Fibroblast of lung (primary cell): ENCODE measurements around the gene MTA1. TPM values are rescaled to one million over a fixed set of nuclear protein-coding genes. Genes with fewer than 3 reads are reported as not detected.

Experiments
- DNase-seq, 2 donors: peaks; one replicate each; pipeline versions ENCODE4 v3.0.0 to v3.0.0-alpha.2; 2010; ENCODE audit warnings: low read depth in 2 of 2
- H2AFZ ChIP-seq: 2 replicates; pipeline ENCODE4 v1.5.1; 2012; ENCODE audit warnings: low read length, control low read depth, inconsistent platforms
- H3K27ac ChIP-seq: 2 replicates; pipeline ENCODE4 v1.5.1; 2011; ENCODE audit warnings: low read length, control low read depth; ENCODE audit not compliant: insufficient read depth
- H3K27me3 ChIP-seq: 2 replicates; pipeline ENCODE4 v1.5.1; 2011; ENCODE audit warnings: mild to moderate bottlenecking, low read length; ENCODE audit not compliant: control insufficient read depth, insufficient read depth
- H3K36me3 ChIP-seq: 2 replicates; pipeline ENCODE4 v1.5.1; 2011; ENCODE audit warnings: low read length; ENCODE audit not compliant: control insufficient read depth, insufficient read depth
- H3K4me1 ChIP-seq: 2 replicates; pipeline ENCODE4 v1.5.1; 2011; ENCODE audit warnings: low read length; ENCODE audit not compliant: control insufficient read depth, insufficient read depth; ENCODE audit errors: extremely low read depth
- H3K4me2 ChIP-seq: 2 replicates; pipeline ENCODE4 v1.5.1; 2011; ENCODE audit warnings: low read length, control low read depth; ENCODE audit not compliant: insufficient read depth; ENCODE audit errors: extremely low read depth
- H3K4me3 ChIP-seq, 4 experiments: fragments of 200-600 bp in 1 of 4; sonication (generic) in 1 of 4; replicated peaks in 1 of 4; 2 replicates each; pipeline ENCODE4 v1.5.1; 2011 to 2016; ENCODE audit warnings: low read length in 4 of 4, low read depth in 3 of 4, mild to moderate bottlenecking in 3 of 4, control low read depth in 2 of 4, inconsistent platforms in 1 of 4, mixed read lengths in 1 of 4; ENCODE audit not compliant: insufficient read depth in 1 of 4; ENCODE audit errors: control extremely low read depth in 1 of 4
- H3K79me2 ChIP-seq: 2 replicates; pipeline ENCODE4 v1.5.1; 2012; ENCODE audit warnings: mild to moderate bottlenecking, low read length, inconsistent platforms; ENCODE audit not compliant: control insufficient read depth, insufficient read depth
- H3K9ac ChIP-seq: 2 replicates; pipeline ENCODE4 v1.5.1; 2011; ENCODE audit warnings: mild to moderate bottlenecking, low read length, control low read depth; ENCODE audit not compliant: insufficient read depth
- H3K9me3 ChIP-seq: 2 replicates; pipeline ENCODE4 v1.5.1; 2012; ENCODE audit warnings: low read depth, low read length; ENCODE audit not compliant: control insufficient read depth, insufficient read depth
- H4K20me1 ChIP-seq: 2 replicates; pipeline ENCODE4 v1.5.1; 2011; ENCODE audit warnings: low read length; ENCODE audit not compliant: control insufficient read depth, insufficient read depth; ENCODE audit errors: extremely low read depth
- CTCF ChIP-seq, 2 donors: IDR thresholded peaks in 1 of 2; conservative IDR thresholded peaks in 1 of 2; 1 replicate in 1 of 2; 2 replicates in 1 of 2; pipeline ENCODE4 v1.5.1; 2011 to 2012; ENCODE audit warnings: low read length in 2 of 2, control low read depth in 1 of 2, inconsistent platforms in 1 of 2, low read depth in 1 of 2, mild to moderate bottlenecking in 1 of 2
- EZH2 ChIP-seq: IDR thresholded peaks from 2 replicates; pipeline ENCODE4 v1.5.1; 2012; ENCODE audit warnings: low read length, control low read depth, mild to moderate bottlenecking; ENCODE audit errors: missing control alignments
- polyA plus RNA-seq, 2 donors: library from polyadenylated mRNA; depleted of rRNA in 1 of 2; stranded (reverse) in 1 of 2; unstranded in 1 of 2; fragments of >200 nt; gene quantifications; 2 replicates each; pipeline ENCODE4 v1.2.1, GENCODE V29; 2011 to 2012; ENCODE audit warnings: missing spikeins in 1 of 2
- total RNA-seq: library from RNA; depleted of rRNA; stranded (reverse); fragments of >200 nt; gene quantifications from 2 replicates; pipeline ENCODE4 v1.2.1, GENCODE V29; 2014

MTA1 gene
- total and polyA plus RNA-seq, 2 donors (not counting 1 experiment from before 2014, with no cell fraction given): 28.6 to 29.7 TPM

GRCh38 chr14:105493921-105494605 lies 74.4 kb downstream of the MTA1 start:
- Histone ChIP-seq H4K20me1 (no peaks in the 10 kb centered on the region), H2AFZ (no peak overlapping the region), H3K4me3 (no peak overlapping the region), H3K79me2 (peaks cover 3% of the 10 kb centered on the region), H3K27ac (no peak overlapping the region), H3K9me3 (no peaks in the 10 kb centered on the region), H3K4me2 (no peak overlapping the region), H3K27me3 (no peaks in the 10 kb centered on the region), H3K9ac (no peak overlapping the region), H3K36me3 (no peaks in the 10 kb centered on the region), H3K4me1 (peaks cover 4% of the 10 kb centered on the region)
- no peak for DNase-seq
- TF ChIP-seq EZH2: no peak
- no peak for TF ChIP-seq CTCF (conservative IDR thresholded peaks at IDR 0.05 in 1 of 2, IDR thresholded peaks at IDR 0.05 in 1 of 2; ENCODE audit: low read depth in 1 of 2, low read length in 2 of 2)

- Histone ChIP-seq H3K79me2 (peaks cover 3% of the 10 kb centered on the region), H3K4me3 (no peak overlapping the region), H3K27ac (no peak overlapping the region), H3K27me3 (no peaks in the 10 kb centered on the region), H3K9ac (no peak overlapping the region), H3K9me3 (no peaks in the 10 kb centered on the region), H3K4me2 (no peak overlapping the region), H3K36me3 (no peaks in the 10 kb centered on the region), H4K20me1 (no peaks in the 10 kb centered on the region), H2AFZ (no peak overlapping the region), H3K4me1 (no peaks in the 10 kb centered on the region)
- DNase-seq: no peak
- TF ChIP-seq CTCF (conservative IDR thresholded peaks at IDR 0.05 in 1 of 2, IDR thresholded peaks at IDR 0.05 in 1 of 2; ENCODE audit: low read depth in 1 of 2, low read length in 2 of 2): no peak
- no peak for TF ChIP-seq EZH2
These were observed 74.9 kb downstream of the MTA1 start for GRCh38 chr14:105494606-105494929.

GRCh38 chr14:105495101-105495989 lies 75.7 kb downstream of the MTA1 start:
- no peaks in the 10 kb centered on the region for H3K4me1 ChIP-seq
- no peak overlapping the region for H3K27ac ChIP-seq
- H3K4me3 ChIP-seq: no peak overlapping the region
- no peak overlapping the region for H3K4me2 ChIP-seq
- H3K9ac ChIP-seq: no peak overlapping the region
- peaks cover 3% of the 10 kb centered on the region for H3K79me2 ChIP-seq
- no peaks in the 10 kb centered on the region for H3K9me3 ChIP-seq
- no peak for DNase-seq
- TF ChIP-seq CTCF (conservative IDR thresholded peaks at IDR 0.05 in 1 of 2, IDR thresholded peaks at IDR 0.05 in 1 of 2; ENCODE audit: low read depth in 1 of 2, low read length in 2 of 2): no peak
- TF ChIP-seq EZH2: no peak
- H3K27me3 ChIP-seq: no peaks in the 10 kb centered on the region
- H2AFZ ChIP-seq: no peak overlapping the region
- H3K36me3 ChIP-seq: no peaks in the 10 kb centered on the region
- H4K20me1 ChIP-seq: no peaks in the 10 kb centered on the region
